Activated CD8-positive, alpha-beta memory T cell treated with anti-CD3 and anti-CD28 coated beads for 1 hour (primary cell): ENCODE measurements around the gene PNPLA7.
A peak's percentile ranks its signal among the peaks of the same experiment; 100 is the strongest.

Experiments used
- DNase-seq, 2 donors: peaks; one replicate each; pipeline ENCODE4 v3.0.0-alpha.2; 2020; ENCODE audit warnings: low read depth in 1 of 2; ENCODE audit errors: extremely low read depth in 1 of 2

The PNPLA7 gene

GRCh38 chr9:137462986-137463930, 86.9 kb downstream of the PNPLA7 start:
- DNase-seq: no peak

GRCh38 chr9:137462396-137462985, 87.7 kb downstream of the PNPLA7 start:
- no peak for DNase-seq

- peak; percentile 65 to 67 for DNase-seq
These were observed 88.4 kb downstream of the PNPLA7 start for GRCh38 chr9:137461663-137462395.

- DNase-seq: no peak
These were observed 88.9 kb downstream of the PNPLA7 start for GRCh38 chr9:137461316-137461662.

GRCh38 chr9:137460363-137461315, 89.6 kb downstream of the PNPLA7 start:
- DNase-seq: no peak

GRCh38 chr9:137459601-137460362, 90.4 kb downstream of the PNPLA7 start:
- no peak for DNase-seq

- DNase-seq: peak; percentile 79 to 95
These were observed 91.0 kb downstream of the PNPLA7 start, which contains the start of gene NSMF for GRCh38 chr9:137459152-137459600. TSS of gene NSMF (minus strand) at chr9:137459334. CDS start at chr9:137459102, 232 bp downstream.

- DNase-seq: no peak
These were observed 91.7 kb downstream of the PNPLA7 start for GRCh38 chr9:137458194-137459151.

- no peak for DNase-seq
These were observed 92.6 kb downstream of the PNPLA7 start for GRCh38 chr9:137457406-137458193.

GRCh38 chr9:137456864-137457405, 93.3 kb downstream of the PNPLA7 start:
- DNase-seq: no peak

- DNase-seq: no peak
These were observed 93.9 kb downstream of the PNPLA7 start for GRCh38 chr9:137456061-137456863.

- DNase-seq: no peak
These were observed 94.7 kb downstream of the PNPLA7 start for GRCh38 chr9:137455359-137455991.

GRCh38 chr9:137454597-137455358, 95.4 kb downstream of the PNPLA7 start:
- DNase-seq: no peak

- no peak for DNase-seq
These were observed 96.0 kb downstream of the PNPLA7 start for GRCh38 chr9:137454145-137454596.

- no peak for DNase-seq
These were observed 96.5 kb downstream of the PNPLA7 start for GRCh38 chr9:137453643-137454081.
